ENCODE measurements around the gene MCTP2.

MCTP2 gene

DNA sequence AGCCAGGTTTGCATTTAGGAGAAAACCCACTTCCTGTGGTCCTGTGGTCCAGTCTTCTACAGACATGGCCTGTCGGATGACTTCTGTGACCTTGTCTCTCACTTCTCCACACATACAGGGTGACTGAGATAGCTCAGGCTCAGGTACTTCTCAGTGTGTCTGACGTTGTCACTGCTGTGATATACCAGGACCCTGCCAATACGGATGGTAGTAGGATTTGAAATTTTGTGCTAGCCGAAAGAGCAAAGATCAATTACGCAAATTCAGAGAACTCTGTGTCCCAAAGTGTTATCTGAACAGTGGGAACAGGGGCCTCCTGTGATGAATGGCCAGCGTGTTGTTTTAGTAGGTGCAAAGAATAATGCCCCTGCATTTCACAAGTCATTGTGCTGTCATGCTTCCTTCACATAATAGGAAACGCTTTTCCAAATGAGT lies 128.9 kb downstream of the MCTP2 start:
- no peak for DNase-seq (ENCODE audit: low read depth)
- H3K4me3 ChIP-seq (ENCODE audit: control insufficient read depth, low read depth, low read length) = no peak overlapping the region
- TF ChIP-seq, protein P1, sequence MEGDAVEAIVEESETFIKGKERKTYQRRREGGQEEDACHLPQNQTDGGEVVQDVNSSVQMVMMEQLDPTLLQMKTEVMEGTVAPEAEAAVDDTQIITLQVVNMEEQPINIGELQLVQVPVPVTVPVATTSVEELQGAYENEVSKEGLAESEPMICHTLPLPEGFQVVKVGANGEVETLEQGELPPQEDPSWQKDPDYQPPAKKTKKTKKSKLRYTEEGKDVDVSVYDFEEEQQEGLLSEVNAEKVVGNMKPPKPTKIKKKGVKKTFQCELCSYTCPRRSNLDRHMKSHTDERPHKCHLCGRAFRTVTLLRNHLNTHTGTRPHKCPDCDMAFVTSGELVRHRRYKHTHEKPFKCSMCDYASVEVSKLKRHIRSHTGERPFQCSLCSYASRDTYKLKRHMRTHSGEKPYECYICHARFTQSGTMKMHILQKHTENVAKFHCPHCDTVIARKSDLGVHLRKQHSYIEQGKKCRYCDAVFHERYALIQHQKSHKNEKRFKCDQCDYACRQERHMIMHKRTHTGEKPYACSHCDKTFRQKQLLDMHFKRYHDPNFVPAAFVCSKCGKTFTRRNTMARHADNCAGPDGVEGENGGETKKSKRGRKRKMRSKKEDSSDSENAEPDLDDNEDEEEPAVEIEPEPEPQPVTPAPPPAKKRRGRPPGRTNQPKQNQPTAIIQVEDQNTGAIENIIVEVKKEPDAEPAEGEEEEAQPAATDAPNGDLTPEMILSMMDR (IDR thresholded peaks at IDR 0.05; ENCODE audit: control insufficient read depth, insufficient read depth, low read depth, low read length, missing control alignments) = no peak

DNA sequence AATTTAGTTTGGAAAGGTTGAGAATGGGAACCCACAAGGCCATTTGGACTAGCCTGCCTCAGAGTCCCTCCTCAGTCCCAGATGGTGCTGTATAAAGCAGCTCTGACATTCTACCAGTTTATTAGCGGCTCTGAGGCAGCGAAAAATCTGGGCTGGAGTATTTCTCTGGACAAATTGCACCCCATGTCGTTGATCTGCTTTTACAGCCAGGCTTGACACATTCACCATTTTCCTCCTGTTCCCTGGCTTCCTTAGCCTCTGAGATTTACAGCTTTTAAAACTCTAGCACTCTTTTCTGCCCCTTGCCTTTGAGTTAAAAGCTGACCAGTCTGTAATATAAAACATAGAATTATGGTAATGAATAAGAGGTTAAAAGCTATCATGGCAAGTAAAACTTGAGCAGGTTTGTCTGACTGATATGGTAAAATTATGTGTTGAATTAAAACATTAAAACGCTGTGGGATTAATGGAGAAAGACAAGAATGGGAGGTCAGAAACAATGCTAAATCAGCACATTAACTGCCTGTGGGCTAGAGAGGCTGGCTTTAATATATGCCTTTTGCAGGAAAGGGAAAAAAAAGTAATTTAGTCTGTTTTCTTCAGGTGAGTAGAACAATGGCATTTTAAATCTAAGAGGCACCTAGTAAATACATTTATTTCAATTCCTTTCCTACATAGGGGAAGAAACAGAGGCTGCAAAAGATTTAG lies 131.2 kb downstream of the MCTP2 start:
- no peak overlapping the region for H3K4me3 ChIP-seq (ENCODE audit: control insufficient read depth, low read depth, low read length)
- TF ChIP-seq, protein P1 (IDR thresholded peaks at IDR 0.05; ENCODE audit: control insufficient read depth, insufficient read depth, low read depth, low read length, missing control alignments) = no peak

DNA sequence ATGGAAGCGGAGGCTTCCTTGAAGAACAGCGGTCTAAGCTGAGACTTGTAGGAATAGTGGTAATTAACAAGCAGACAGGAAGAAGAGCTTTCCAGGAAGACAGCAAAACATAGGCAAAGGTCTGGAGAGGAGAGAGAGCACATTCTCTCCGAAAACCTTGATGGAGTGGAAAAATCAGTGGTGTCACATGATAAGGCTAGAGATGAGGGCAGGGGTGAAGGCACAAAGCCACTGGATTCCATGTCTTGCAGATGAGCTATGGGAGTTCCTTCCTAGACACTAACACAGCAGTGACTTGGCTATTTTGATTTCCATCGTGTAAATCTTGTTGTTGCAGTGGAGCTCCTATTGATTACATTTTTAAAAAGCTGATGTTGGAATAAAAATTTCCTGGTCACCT lies 132.0 kb downstream of the MCTP2 start:
- no peak overlapping the region for H3K4me3 ChIP-seq (ENCODE audit: control insufficient read depth, low read depth, low read length)
- DNase-seq (ENCODE audit: low read depth) = no peak
- TF ChIP-seq, protein P1 (IDR thresholded peaks at IDR 0.05; ENCODE audit: control insufficient read depth, insufficient read depth, low read depth, low read length, missing control alignments) = no peak

More for the DNA sequence above, 131.2 kb downstream of the MCTP2 start:
- no peak for DNase-seq (ENCODE audit: low read depth)

DNA sequence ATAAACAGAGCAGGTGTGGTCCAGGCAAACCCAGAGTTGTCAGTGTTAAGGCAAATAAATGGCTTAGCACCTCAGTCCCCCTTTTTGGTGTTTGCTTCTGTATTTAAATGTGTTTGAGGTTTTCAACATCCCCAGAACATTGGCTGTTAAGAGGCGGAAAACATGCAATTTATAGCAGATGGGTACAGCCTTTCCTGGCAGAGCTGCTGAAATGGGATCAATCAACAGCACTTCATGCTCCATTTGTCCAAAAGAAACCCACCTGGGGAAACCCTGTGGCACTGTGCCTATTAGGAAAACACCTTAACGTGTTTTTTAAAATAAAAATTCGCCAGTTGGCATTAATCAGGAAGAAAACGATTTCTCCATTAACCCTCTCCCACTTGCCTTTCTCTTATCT lies 135.4 kb downstream of the MCTP2 start:
- no peak for DNase-seq (ENCODE audit: low read depth)
- TF ChIP-seq, protein P1 (IDR thresholded peaks at IDR 0.05; ENCODE audit: control insufficient read depth, insufficient read depth, low read depth, low read length, missing control alignments) = no peak
- H3K4me3 ChIP-seq (ENCODE audit: control insufficient read depth, low read depth, low read length) = no peak overlapping the region

DNA sequence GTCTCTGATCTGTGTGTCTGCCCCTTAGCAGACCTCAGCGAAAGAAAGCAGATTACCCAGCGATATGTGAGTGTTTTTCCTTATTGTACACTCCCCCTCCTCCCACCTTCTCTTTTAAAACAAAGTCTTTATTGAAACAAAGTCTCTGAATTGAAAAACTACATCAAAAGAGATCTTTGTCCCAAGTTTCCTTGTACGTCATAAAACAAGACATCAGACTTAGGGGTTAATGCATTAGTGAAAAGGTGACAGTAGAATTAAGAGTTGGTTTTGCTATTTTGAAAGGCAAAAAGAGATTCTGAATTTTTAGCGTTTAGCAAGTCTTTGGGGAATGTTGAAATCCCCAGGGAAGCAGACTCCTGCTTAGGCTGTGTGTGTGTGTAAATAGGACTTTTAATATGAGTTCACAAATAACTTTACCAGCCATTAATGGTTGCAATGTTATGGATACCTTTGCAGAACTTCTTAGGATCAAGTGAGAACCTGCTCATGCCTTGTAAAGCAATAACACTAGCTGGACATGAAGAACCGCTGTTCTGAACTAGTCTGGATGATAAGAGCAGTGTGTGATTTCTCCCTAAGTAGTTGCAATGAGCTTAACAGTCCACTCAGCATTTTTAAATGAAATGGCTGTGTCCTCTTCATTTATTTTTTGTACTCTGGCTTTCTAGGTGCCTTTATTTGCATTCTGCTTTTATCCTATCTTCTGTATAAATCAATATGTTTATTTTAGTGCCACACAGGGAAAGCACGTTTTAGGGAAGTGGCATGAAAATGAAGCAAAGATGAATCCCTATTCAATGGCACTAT lies 136.6 kb downstream of the MCTP2 start:
- H3K4me3 ChIP-seq (ENCODE audit: control insufficient read depth, low read depth, low read length) = no peak overlapping the region
- TF ChIP-seq, protein P1 (IDR thresholded peaks at IDR 0.05; ENCODE audit: control insufficient read depth, insufficient read depth, low read depth, low read length, missing control alignments) = no peak
- DNase-seq (ENCODE audit: low read depth) = no peak

DNA sequence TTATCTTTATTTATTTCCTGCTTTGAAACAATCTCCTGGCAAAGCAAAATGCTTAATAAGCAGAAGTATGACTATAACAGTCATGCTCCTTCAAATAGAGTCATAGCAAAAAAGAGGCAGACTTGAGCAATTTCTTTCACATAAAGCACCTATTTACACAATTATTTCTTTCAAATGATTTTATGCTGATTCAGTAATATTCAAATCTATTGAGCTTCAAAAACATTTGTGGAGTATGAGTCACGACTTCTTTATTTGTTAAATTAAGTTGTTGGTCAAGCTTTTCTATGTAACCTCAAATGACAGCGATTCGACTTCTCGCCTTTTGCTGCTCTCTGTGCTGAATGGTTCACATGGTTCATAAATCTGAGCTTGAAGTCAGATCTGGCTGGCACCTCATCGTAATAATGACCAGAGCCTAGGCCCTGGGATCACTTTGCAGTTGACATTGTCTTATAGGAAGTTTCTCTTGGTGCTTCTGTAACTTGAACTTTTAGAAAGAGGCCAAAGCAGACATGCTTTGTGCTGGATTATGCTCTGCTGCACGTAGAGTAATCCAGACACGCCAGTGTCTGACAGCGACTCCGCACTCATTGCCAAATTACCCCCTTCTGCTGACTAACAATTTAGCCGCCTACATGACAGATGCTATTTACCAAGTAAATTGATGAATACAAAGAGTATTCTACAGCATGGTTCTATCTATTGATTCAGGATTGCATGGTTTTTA lies 139.0 kb downstream of the MCTP2 start:
- DNase-seq (ENCODE audit: low read depth) = no peak
- TF ChIP-seq, protein P1 (IDR thresholded peaks at IDR 0.05; ENCODE audit: control insufficient read depth, insufficient read depth, low read depth, low read length, missing control alignments) = no peak

More for the DNA sequence above, 139.0 kb downstream of the MCTP2 start:
- H3K4me3 ChIP-seq (ENCODE audit: control insufficient read depth, low read depth, low read length) = no peak overlapping the region

Measured in AG09309 (cell line).